GM21528 (cell line): ENCODE results near the gene MXRA8.
"Not testable (repeated sequence)": the region's sequence is repeated elsewhere in the genome, so short reads cannot be mapped to it uniquely, and the experiment has no call there.

ENCODE experiments used
- ATAC-seq: cut with Tn5 transposase; IDR thresholded peaks from one replicate; pipeline ENCODE4 v1.9.1; 2021; ENCODE audit warnings: mild to moderate bottlenecking, moderate library complexity; ENCODE audit not compliant: unreplicated experiment, low FRiP score

The MXRA8 gene

GRCh38 chr1:1324084-1324523, 34.3 kb downstream of the MXRA8 start:
- ATAC-seq, result peak; percentile 26

- no peak for ATAC-seq
Measured at GRCh38 chr1:1322952-1323351, 35.4 kb downstream of the MXRA8 start.

DNA sequence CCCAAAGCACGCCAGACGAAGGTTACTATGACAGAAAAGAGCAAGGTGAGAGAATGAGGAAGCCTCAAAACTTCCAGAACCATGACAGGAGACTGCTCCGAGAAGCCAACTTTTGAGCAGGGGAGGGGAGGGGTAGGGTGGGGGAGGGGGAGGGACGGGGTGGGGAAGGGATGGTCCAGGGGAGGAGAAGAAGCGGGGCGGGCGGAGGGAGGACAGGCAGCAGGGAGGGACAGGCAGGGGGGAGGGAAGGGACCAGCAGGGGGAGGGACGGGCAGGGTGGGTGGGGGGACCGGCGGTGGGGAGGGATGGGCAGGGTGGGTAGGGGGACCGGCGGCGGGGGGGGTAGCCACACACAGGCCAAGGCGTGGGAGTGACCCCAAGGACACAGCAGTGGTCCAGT, 35.9 kb downstream of the MXRA8 start:
- no peak for ATAC-seq

GRCh38 chr1:1321477-1321876, 36.9 kb downstream of the MXRA8 start:
- ATAC-seq, result no peak

DNA sequence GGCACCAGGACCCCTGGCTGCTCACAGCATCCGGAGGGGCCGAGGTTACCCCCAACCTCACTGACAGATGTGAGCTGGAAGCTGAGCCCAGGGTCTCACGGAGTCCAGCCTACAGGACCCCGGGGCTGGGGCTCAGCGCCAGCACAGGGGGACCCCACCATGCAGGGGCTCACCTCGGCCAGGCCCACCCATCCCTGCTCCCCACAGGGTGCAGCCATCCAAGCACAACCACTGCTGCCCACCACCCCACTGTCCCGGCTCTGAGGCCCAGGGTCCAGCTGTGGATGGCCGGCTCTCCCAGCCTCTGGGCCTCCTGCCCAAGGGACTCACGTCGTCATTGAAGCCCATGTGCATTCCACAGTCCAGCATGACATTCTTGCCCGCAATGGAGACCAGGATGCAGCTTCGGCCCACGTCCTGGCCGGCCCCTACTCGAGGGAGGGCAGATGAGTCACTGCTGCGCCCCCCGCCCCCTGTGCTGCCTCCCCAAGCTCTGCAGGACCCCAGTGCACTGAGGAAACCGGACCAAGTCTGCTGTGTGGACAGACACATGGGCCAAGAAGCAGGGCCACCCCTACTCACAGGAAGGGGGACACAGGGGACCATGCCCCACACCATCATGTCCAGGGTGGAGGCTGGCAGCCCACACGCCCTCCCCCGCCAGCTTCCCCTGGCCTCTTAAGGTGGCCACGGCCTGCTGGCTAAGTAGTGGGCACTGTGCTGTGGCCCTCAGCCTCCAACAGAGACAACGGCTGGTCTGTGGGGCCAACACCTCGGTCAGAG, 37.5 kb downstream of the MXRA8 start:
- no peak for ATAC-seq

DNA sequence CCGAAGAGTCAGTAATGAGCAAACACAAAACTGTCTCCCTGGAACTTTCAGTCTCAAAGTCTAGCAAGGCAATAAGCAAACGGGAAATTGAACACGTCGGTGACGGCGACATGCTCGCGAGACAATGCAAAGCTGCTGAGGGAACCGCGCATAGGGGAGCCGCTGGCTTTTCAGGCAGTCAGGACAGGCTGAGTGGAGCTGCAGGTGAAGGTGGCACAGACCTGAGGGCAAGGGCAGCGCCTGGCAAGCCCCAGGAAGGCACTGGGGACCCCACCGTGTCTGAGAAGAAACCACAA, 38.8 kb downstream of the MXRA8 start:
- no peak for ATAC-seq

GRCh38 chr1:1318777-1319645, 39.3 kb downstream of the MXRA8 start:
- no peak for ATAC-seq

DNA sequence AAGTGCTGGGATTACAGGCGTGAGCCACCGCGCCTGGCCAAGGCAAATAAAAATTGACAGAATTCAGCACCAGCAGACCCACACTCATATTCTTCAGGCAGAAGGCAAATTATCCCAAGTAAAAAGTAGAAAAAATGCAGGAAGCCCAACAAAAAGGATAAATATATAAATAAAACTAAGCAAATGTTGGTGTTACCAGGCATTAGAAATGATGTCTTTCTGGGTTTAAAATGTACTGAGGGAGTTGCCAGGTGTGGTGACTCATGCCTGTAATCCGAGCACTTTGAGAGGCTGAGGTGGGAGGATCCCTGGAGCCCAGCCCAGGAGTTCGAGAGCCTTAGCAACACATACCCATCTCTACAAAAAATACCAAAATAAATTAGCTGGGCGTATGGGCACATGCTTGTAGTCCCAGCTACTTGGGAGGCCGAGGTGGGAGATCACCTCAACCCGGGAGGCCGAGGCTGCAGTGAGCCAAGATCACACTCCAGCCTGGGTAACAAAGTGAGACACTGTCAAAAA, 40.2 kb downstream of the MXRA8 start:
- no peak for ATAC-seq

GRCh38 chr1:1317420-1317819, 40.9 kb downstream of the MXRA8 start:
- no peak for ATAC-seq

DNA sequence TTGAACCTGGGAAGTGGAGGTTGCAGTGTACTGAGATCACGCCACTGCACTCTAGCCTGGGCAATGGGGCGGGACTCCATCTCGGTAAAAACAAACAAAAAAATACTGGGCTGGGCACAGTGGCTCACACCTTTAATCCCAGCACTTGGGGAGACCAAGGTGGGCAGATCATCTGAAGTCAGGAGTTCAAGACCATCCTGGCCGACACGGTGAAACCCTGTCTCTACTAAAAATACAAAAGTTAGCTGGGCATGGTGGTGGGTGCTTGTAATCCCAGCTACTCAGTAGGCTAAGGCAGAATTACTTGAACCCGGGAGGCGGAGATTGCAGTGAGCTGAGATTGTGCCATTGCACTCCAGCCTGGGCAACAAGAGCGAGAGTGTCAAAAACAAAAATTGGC, 42.2 kb downstream of the MXRA8 start:
- ATAC-seq, result not testable (repeated sequence)

GRCh38 chr1:1315435-1315954, 42.9 kb downstream of the MXRA8 start:
- no peak for ATAC-seq

- no peak for ATAC-seq
Measured at GRCh38 chr1:1314678-1315335, 43.5 kb downstream of the MXRA8 start.

GRCh38 chr1:1314237-1314586, 44.1 kb downstream of the MXRA8 start:
- no peak for ATAC-seq

DNA sequence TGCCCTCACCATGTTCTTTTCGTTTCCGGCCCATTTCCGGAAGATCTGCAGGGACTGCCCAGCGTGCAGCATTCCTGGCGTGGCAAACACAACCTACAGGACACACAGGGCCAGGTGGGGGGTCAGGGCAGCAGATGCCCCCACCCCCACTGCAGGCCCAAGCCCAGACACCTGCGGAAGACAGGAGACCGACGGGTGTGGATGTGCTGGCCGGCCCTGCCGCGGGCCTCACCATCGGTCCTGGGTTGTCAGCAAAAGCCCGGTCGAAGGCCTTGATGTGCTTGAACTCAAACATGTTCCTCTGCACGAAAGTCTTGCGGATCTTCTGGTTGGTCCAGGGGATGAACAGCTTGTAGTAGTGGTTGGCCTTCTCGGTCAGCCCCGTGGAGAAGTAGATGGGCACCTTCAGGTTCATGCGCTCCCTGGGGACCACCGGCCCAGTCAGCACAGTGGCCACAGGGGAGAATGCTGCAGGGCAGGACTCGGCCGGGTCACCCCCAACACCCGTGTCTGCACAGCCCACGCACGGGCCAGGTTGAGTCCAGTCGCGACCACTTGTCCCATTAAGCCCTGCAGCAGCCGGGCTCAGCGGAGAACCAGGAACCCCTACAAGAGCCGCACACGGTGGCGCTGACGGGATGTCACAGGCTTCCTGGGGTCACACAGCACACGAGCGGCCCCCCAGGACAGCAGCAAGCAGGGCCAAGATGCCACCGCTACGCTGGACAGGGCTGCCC, 44.7 kb downstream of the MXRA8 start:
- no peak for ATAC-seq

DNA sequence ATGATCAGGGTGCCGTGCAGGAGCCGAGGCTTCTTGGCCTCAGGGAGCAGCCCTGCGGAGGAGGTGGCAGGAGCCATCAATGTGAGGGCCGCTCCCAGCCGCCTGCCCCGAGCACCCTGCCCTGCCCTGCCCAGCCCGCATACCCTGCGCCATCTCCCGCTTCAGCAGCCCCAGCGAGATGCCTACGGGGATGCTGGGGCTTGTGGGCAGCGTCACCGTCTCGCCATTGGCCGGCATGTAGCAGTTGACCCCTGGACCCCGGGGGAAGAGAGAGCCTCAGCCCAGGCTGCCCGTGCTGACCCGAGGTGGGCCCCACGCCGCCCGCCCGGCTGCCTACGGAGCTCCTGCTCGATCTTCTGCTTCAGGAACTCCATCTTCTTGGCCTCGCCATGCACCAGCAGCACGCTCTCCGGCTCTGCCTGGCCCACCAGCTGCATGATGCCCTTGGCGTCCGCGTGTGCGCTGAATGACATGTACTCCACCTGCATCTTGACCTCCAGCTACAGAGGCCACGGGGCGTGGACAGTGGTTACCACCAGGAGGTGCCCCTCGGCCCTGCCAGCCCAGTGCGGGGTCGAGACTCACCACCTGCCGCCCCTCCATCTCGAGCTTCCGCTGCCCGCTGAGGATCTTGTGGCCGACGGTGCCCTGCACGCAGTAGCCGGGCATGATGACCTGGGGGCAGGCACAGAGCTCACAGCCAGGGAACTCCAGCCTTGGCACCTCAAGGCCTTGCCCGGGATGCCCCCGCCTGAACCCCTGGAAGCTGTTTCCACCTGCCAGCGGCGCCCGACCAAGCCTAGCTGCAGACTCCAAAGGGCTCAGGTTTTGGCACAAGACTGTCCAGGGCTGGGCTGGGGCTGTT, 45.7 kb downstream of the MXRA8 start:
- ATAC-seq, result no peak

- ATAC-seq, result no peak
Measured at GRCh38 chr1:1311107-1312104, 46.9 kb downstream of the MXRA8 start.

GRCh38 chr1:1310476-1311053, 47.8 kb downstream of the MXRA8 start:
- ATAC-seq, result no peak

GRCh38 chr1:1310109-1310385, 48.3 kb downstream of the MXRA8 start:
- no peak for ATAC-seq
